HG02678 (cell line): ENCODE results near the gene AUTS2.

Experiments
- ATAC-seq: cut with Tn5 transposase; IDR thresholded peaks from one replicate; pipeline ENCODE4 v1.9.1; 2021; ENCODE audit warnings: mild to moderate bottlenecking, moderate library complexity; ENCODE audit not compliant: unreplicated experiment

The AUTS2 gene

GRCh38 chr7:69682518-69682917, 84.2 kb downstream of the AUTS2 start:
- ATAC-seq = no peak

GRCh38 chr7:69683002-69683401, 84.7 kb downstream of the AUTS2 start:
- no peak for ATAC-seq

- no peak for ATAC-seq
These were observed 86.4 kb downstream of the AUTS2 start for GRCh38 chr7:69684369-69685292.

GRCh38 chr7:69685293-69685631, 87.0 kb downstream of the AUTS2 start:
- ATAC-seq = no peak

GRCh38 chr7:69686366-69686765, 88.1 kb downstream of the AUTS2 start:
- no peak for ATAC-seq

- no peak for ATAC-seq
These were observed 89.6 kb downstream of the AUTS2 start for GRCh38 chr7:69687739-69688433.

- no peak for ATAC-seq
These were observed 92.1 kb downstream of the AUTS2 start for GRCh38 chr7:69690329-69690728.

GRCh38 chr7:69691327-69691726, 93.1 kb downstream of the AUTS2 start:
- no peak for ATAC-seq

GRCh38 chr7:69691734-69692133, 93.5 kb downstream of the AUTS2 start:
- no peak for ATAC-seq

GRCh38 chr7:69692611-69693010, 94.3 kb downstream of the AUTS2 start:
- no peak for ATAC-seq

- ATAC-seq = no peak
These were observed 94.8 kb downstream of the AUTS2 start for GRCh38 chr7:69693042-69693441.

GRCh38 chr7:69696054-69696591, 97.8 kb downstream of the AUTS2 start:
- peak; percentile 92 for ATAC-seq

GRCh38 chr7:69696686-69697685, 98.7 kb downstream of the AUTS2 start:
- ATAC-seq = no peak

GRCh38 chr7:69698109-69698825, 100.0 kb downstream of the AUTS2 start:
- ATAC-seq = peak; percentile 24

GRCh38 chr7:69699931-69700330, 101.7 kb downstream of the AUTS2 start:
- ATAC-seq = no peak

GRCh38 chr7:69700331-69700730, 102.1 kb downstream of the AUTS2 start:
- ATAC-seq = no peak

- ATAC-seq = no peak
These were observed 103.0 kb downstream of the AUTS2 start for GRCh38 chr7:69701288-69701687.

- no peak for ATAC-seq
These were observed 104.1 kb downstream of the AUTS2 start for GRCh38 chr7:69702357-69702756.

- no peak for ATAC-seq
These were observed 104.8 kb downstream of the AUTS2 start for GRCh38 chr7:69703099-69703498.

- ATAC-seq = no peak
These were observed 107.8 kb downstream of the AUTS2 start for GRCh38 chr7:69706070-69706469.
